ENCODE measurements around the gene FAM20A. TPM values are rescaled to one million over a fixed set of nuclear protein-coding genes. Genes with fewer than 3 reads are reported as not detected.

FAM20A gene
- total RNA-seq, 1 experiment from 2014 or later = not detected

- H3K36me3 ChIP-seq (ENCODE audit: control insufficient read depth in 1 of 2, insufficient read depth in 2 of 2, low read length in 2 of 2) = no peaks in the 10 kb centered on the region
- no peaks in the 10 kb centered on the region for H3K27me3 ChIP-seq (ENCODE audit: insufficient read depth, low read length)
- no peak for DNase-seq (ENCODE audit: low read depth, low spot score)
- no TSS peak for BruUV-seq (replicated peaks)
- intact Hi-C loops (cut with micrococcal nuclease) = no loop called here
- POLR2A ChIA-PET = no interaction called here
- no peaks in the 10 kb centered on the region for H3K9me2 ChIP-seq (ENCODE audit: insufficient read depth)
- TF ChIP-seq REST (IDR thresholded peaks at IDR 0.05; ENCODE audit: low read depth) (no peak), EGR1 (IDR thresholded peaks at IDR 0.05; ENCODE audit: low read depth) (no peak), EZH2phosphoT487 (IDR thresholded peaks at IDR 0.05; ENCODE audit: borderline replicate concordance) (no peak), EZH2 (IDR thresholded peaks at IDR 0.05) (no peak), CTCF (IDR thresholded peaks at IDR 0.05 in 2 of 3, conservative IDR thresholded peaks at IDR 0.05 in 1 of 3; ENCODE audit: borderline replicate concordance in 1 of 3, insufficient read depth in 1 of 3, low read depth in 2 of 3, low read length in 2 of 3) (no peak), ZNF274 (IDR thresholded peaks at IDR 0.05; ENCODE audit: low read depth, low read length) (no peak), POLR2AphosphoS5 (IDR thresholded peaks at IDR 0.05; ENCODE audit: low read depth, low read length) (no peak)
- no peaks in the 10 kb centered on the region for H3K4me1 ChIP-seq (ENCODE audit: control insufficient read depth in 1 of 2, insufficient read depth in 2 of 2, low read length in 2 of 2)
- H3K9ac ChIP-seq (ENCODE audit: low read length) = no peak overlapping the region
- H3K79me2 ChIP-seq (ENCODE audit: insufficient read depth, low read length) = no peaks in the 10 kb centered on the region
- no peak overlapping the region for H3K4me3 ChIP-seq (replicated peaks in 1 of 2; ENCODE audit: low read depth in 1 of 2, low read length in 2 of 2)
- CTCF ChIA-PET = no interaction called here
- no peaks in the 10 kb centered on the region for H3K9me3 ChIP-seq (ENCODE audit: control insufficient read depth in 1 of 2, insufficient read depth in 1 of 2, low read depth in 1 of 2, low read length in 2 of 2)
- no peak overlapping the region for H3K27ac ChIP-seq (ENCODE audit: low read depth, low read length)
- no peaks in the 10 kb centered on the region for H4K20me1 ChIP-seq (ENCODE audit: insufficient read depth)
- no peak overlapping the region for H3K4me2 ChIP-seq (ENCODE audit: low read length)
- RAD21 ChIA-PET (ENCODE audit: low non-redundant PET in 1 of 2, low total read pairs in 2 of 2, uncharacterized antibody in 2 of 2, unreplicated experiment in 2 of 2) = no interaction called here
- H2AFZ ChIP-seq (ENCODE audit: low read depth, low read length, poor library complexity, severe bottlenecking) = no peak overlapping the region
- no peak for ATAC-seq
Observed at GRCh38 chr17:68646626-68647526, 45.7 kb upstream of the FAM20A start.

Measured in HCT116 (cell line).